Heart right ventricle (tissue), 16 donors: ENCODE data around the gene KANSL1. TPM values are rescaled to one million over a fixed set of nuclear protein-coding genes. Genes with fewer than 3 reads are reported as not detected.
A peak's percentile ranks its signal among the peaks of the same experiment; 100 is the strongest.

Experiments used
- ATAC-seq, 8 donors: fragments of 200-7000 bp; cut with Tn5 transposase; one replicate each; pipeline ENCODE4 v1.9.1; 2020; ENCODE audit warnings: mild to moderate bottlenecking in 8 of 8, moderate library complexity in 8 of 8, moderate number of reproducible peaks in 1 of 8
- DNase-seq, 2 donors: peaks; one replicate each; pipeline ENCODE4 v3.0.0-alpha.2; 2020
- H3K27ac ChIP-seq, 10 donors: fragments of 200-600 bp; sonication (generic) in 2 of 10; one replicate each; pipeline versions ENCODE4 v1.5.0 to v1.8.0; 2020 to 2022; ENCODE audit warnings: mild to moderate bottlenecking in 3 of 10
- H3K27me3 ChIP-seq, 7 donors: fragments of 200-600 bp; one replicate each; pipeline ENCODE4 v1.8.0; 2021 to 2022; ENCODE audit warnings: mild to moderate bottlenecking in 2 of 7
- H3K36me3 ChIP-seq, 9 donors: fragments of 200-600 bp; sonication (generic) in 1 of 9; one replicate each; pipeline versions ENCODE4 v1.5.0 to v1.8.0; 2020 to 2022; ENCODE audit warnings: mild to moderate bottlenecking in 2 of 9
- H3K4me1 ChIP-seq, 9 donors: fragments of 200-600 bp; sonication (generic) in 1 of 9; one replicate each; pipeline versions ENCODE4 v1.5.0 to v1.8.0; 2020 to 2022; ENCODE audit warnings: mild to moderate bottlenecking in 4 of 9
- H3K4me3 ChIP-seq, 10 donors: fragments of 200-600 bp; sonication (generic) in 2 of 10; one replicate each; pipeline versions ENCODE4 v1.5.0 to v1.8.0; 2020 to 2022; ENCODE audit warnings: mild to moderate bottlenecking in 7 of 10, moderate library complexity in 2 of 10
- H3K9me3 ChIP-seq, 11 donors: fragments of 200-600 bp in 10 of 11; sonication (generic) in 2 of 11; one replicate each; pipeline versions ENCODE4 v1.5.0 to v1.8.0; 2013 to 2022; ENCODE audit warnings: mild to moderate bottlenecking in 2 of 11, control low read depth in 1 of 11, moderate library complexity in 1 of 11
- WGBS, 2 donors: extraction: QIAGEN DNeasy Blood & Tissue Kit; methylation state at CpG; one replicate each; pipeline ENCODE4 v1.1.7; 2013; ENCODE audit warnings: inconsistent platforms in 1 of 2; 5-methylcytosine and 5-hydroxymethylcytosine counted together
- intact Hi-C, 10 donors: fragments of 100-400 bp; cut with DNase I; formaldehyde crosslinking; loops; one replicate each; pipeline versions ENCODE4 v1.11.1 to v1.14.2; 2022
- polyA plus RNA-seq, 2 donors: library from polyadenylated mRNA; stranded (reverse); fragments of 200-250 nt; gene quantifications; one replicate each; pipeline ENCODE4 v1.2.3, GENCODE V29; 2013
- total RNA-seq, 10 donors: library from RNA; stranded (reverse); fragmentation: NEBNext Ultra II Directional in 3 of 10; extraction: Animal tissue kit (Norgen Biotek cat#: 25700) in 3 of 10; gene quantifications; one replicate each; pipeline versions ENCODE4 v1.2.1 to v1.2.4, GENCODE V29; 2021 to 2023
- TF ChIP-seq, protein P1 (sequence below), 9 donors: fragments of 200-600 bp; sonication (generic) in 2 of 9; IDR thresholded peaks; one replicate each; pipeline versions ENCODE4 v1.5.0 to v1.8.0; 2021 to 2022; ENCODE audit warnings: antibody characterized with exemption in 9 of 9, mild to moderate bottlenecking in 5 of 9, moderate library complexity in 1 of 9
- donor health status: Arrhythmogenic right ventricular cardiomyopathy.
- donor health status: ischemic (EF 13 %, LVEDD 7.1; RV severe dilation, severe dysfunction).
- donor health status: healthy with polysubstance abuse.
- donor health status: DM: no; HTN: yes; CAD: no.
- donor health status: DM: no; HTN: no; CAD: no.
- donor health status: ischemic (EF 25% LVEDD 6.9; RV normal size, moderate dysfunction).
- donor health status: ischemic (EF 25% LVEDD 5.7; RV mildly dilated, moderate dysfunction).
- donor health status: healthy.
- donor health status: DM: yes; HTN: yes; CAD: no.
- donor health status: Ischemic cardiomyopathy.
- donor health status: ischemic (EF 35%, LVEDD 5.7; RV mildly dilated, moderate dysfunction).
- donor health status: nonischemic (EF 11% LVEDD 7.7; RV severe dilation, severe dysfunction).
- donor health status: DM: yes; HTN: yes; CAD: no.
- donor health status: PGD.
- donor health status: ischemic (EF 29% LVEDD 5.4; RV normal size, mild dysfunction).
- donor health status: nonischemic (EF 23%, LVEDD 6.1; RV moderate dilation, normal function).

The KANSL1 gene
- total and polyA plus RNA-seq, 12 donors = 8.2 to 52.5 (median 41.1) TPM

GRCh38 chr17:46045639-46046038, 147.6 kb downstream of the KANSL1 start:
- DNase-seq (no peak), ATAC-seq (peak in 1 of 8 donors; percentile 25)
- TF ChIP-seq, protein P1, sequence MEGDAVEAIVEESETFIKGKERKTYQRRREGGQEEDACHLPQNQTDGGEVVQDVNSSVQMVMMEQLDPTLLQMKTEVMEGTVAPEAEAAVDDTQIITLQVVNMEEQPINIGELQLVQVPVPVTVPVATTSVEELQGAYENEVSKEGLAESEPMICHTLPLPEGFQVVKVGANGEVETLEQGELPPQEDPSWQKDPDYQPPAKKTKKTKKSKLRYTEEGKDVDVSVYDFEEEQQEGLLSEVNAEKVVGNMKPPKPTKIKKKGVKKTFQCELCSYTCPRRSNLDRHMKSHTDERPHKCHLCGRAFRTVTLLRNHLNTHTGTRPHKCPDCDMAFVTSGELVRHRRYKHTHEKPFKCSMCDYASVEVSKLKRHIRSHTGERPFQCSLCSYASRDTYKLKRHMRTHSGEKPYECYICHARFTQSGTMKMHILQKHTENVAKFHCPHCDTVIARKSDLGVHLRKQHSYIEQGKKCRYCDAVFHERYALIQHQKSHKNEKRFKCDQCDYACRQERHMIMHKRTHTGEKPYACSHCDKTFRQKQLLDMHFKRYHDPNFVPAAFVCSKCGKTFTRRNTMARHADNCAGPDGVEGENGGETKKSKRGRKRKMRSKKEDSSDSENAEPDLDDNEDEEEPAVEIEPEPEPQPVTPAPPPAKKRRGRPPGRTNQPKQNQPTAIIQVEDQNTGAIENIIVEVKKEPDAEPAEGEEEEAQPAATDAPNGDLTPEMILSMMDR (IDR thresholded peaks at IDR 0.05) = no peak
- Histone ChIP-seq H3K36me3 (peaks cover 0 to 96% (median 26%) of the 10 kb centered on the region in 9 donors), H3K4me1 (peaks cover 0 to 43% (median 28%) of the 10 kb centered on the region in 9 donors), H3K27ac (peak overlapping the region in 5 of 10 donors; percentile 9 to 61 (median 32)), H3K9me3 (no peaks in the 10 kb centered on the region), H3K27me3 (no peaks in the 10 kb centered on the region), H3K4me3 (no peak overlapping the region)
- intact Hi-C loops = loop anchor here in 5 of 10 donors (2.0 to 5.0 kb wide), 4 partner anchors 147 to 167 kb away; partner anchors contain the start of gene KANSL1 (in 4 of the 5)
- 83 to 84% methylated on average over 3 of the region's 3 CpGs for WGBS, 2 donors

DNA sequence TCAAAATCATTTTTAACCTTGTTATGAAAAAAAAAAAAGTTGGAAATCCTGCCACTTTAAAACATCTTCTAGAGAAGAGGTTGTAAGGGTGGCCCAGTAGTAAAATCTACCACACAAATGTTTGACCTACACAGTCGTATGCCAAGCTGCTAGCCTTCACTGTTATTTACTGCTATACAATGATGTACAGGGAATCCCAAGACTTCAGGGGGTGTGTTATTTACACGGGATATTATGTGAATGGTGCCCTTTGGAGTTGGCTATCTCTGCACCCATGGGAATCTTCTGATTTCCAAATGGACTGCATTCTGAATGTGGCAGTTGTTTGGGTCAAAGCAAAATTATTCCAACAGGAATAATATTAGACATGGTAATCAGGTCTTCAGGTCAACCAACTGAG, 148.2 kb downstream of the KANSL1 start:
- WGBS, 2 donors = 62 to 64% methylated on average over 2 of the region's 2 CpGs
- H3K27me3 ChIP-seq = no peaks in the 10 kb centered on the region
- peaks cover 0 to 48% (median 28%) of the 10 kb centered on the region in 9 donors for H3K4me1 ChIP-seq
- ATAC-seq = no peak
- no peak overlapping the region for H3K4me3 ChIP-seq
- TF ChIP-seq, protein P1 (IDR thresholded peaks at IDR 0.05) = no peak
- H3K36me3 ChIP-seq = peaks cover 0 to 96% (median 22%) of the 10 kb centered on the region in 9 donors
- DNase-seq = no peak
- H3K9me3 ChIP-seq = no peaks in the 10 kb centered on the region
- H3K27ac ChIP-seq = peak overlapping the region in 2 of 10 donors; percentile 23 to 47
- intact Hi-C loops = loop anchor here in 9 of 10 donors (1.0 to 5.0 kb wide), 8 partner anchors 43 to 168 kb away; partner anchors contain the start of gene KANSL1 (in 7 of the 9)

- 40 to 44% methylated on average over 5 of the region's 5 CpGs for WGBS, 2 donors
- H3K27ac ChIP-seq = peak overlapping the region in 7 of 10 donors; percentile 3 to 47 (median 23)
- peak; percentile 66 to 88 (median 82) for ATAC-seq
- H3K36me3 ChIP-seq = peaks cover 0 to 96% (median 17%) of the 10 kb centered on the region in 9 donors
- peaks cover 0 to 53% (median 32%) of the 10 kb centered on the region in 9 donors for H3K4me1 ChIP-seq
- intact Hi-C loops = loop anchor here in 8 of 10 donors (1.0 to 5.0 kb wide), 8 partner anchors 42 to 169 kb away; partner anchors contain the start of gene KANSL1 (in 6 of the 8)
- no peaks in the 10 kb centered on the region for H3K9me3 ChIP-seq
- no peak overlapping the region for H3K4me3 ChIP-seq
- TF ChIP-seq, protein P1 (IDR thresholded peaks at IDR 0.05) = peak; percentile 74 to 93 (median 85)
- DNase-seq = peak in 1 of 2 donors; percentile 88
- H3K27me3 ChIP-seq = no peaks in the 10 kb centered on the region
Observed at GRCh38 chr17:46044286-46044928, 148.8 kb downstream of the KANSL1 start.

DNA sequence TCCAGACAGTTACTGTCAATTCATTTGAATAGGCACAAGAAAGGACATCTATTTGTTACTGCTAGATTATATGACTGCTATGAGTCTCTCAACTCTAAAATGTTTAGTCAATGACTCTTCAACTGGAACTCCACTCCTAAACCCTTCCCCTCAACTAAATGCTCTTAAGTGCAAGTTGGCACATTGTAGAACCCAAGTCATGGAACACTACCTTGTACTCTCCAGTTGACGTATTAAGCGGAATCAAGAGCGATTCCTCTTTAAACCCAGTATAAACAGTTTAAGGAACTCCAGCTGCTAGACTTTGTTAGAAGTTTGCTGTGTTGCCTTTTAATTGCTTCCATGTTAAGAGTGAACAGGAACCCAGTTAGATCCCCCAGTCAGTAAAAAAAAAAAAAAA, 149.6 kb downstream of the KANSL1 start:
- H3K27ac ChIP-seq = peak overlapping the region in 5 of 10 donors; percentile 3 to 44 (median 13)
- ATAC-seq (no peak), DNase-seq (no peak)
- WGBS, 2 donors = 87 to 92% methylated on average over 3 of the region's 3 CpGs
- H3K4me1 ChIP-seq = peaks cover 0 to 61% (median 32%) of the 10 kb centered on the region in 9 donors
- H3K27me3 ChIP-seq = no peaks in the 10 kb centered on the region
- H3K4me3 ChIP-seq = no peak overlapping the region
- intact Hi-C loops = loop anchor here in 8 of 10 donors (1.0 to 5.0 kb wide), 9 partner anchors 41 to 170 kb away; partner anchors contain the start of gene KANSL1 (in 6 of the 8)
- TF ChIP-seq, protein P1 (IDR thresholded peaks at IDR 0.05) = no peak
- H3K36me3 ChIP-seq = peaks cover 0 to 96% (median 20%) of the 10 kb centered on the region in 9 donors
- no peaks in the 10 kb centered on the region for H3K9me3 ChIP-seq
